Neuron (in vitro differentiated cells): ENCODE measurements around the gene TSC22D4.
"Not testable (repeated sequence)": the region's sequence is repeated elsewhere in the genome, so short reads cannot be mapped to it uniquely, and the experiment has no call there.

Experiments
- H2AFZ ChIP-seq: one replicate; pipeline ENCODE4 v1.6.1; 2013; ENCODE audit warnings: low read depth, mild to moderate bottlenecking, inconsistent platforms, low read length, moderate library complexity
- H3K27me3 ChIP-seq: one replicate; pipeline ENCODE4 v1.6.1; 2013; ENCODE audit warnings: low read length; ENCODE audit not compliant: insufficient read depth
- H3K36me3 ChIP-seq: one replicate; pipeline ENCODE4 v1.6.1; 2013; ENCODE audit warnings: low read length; ENCODE audit not compliant: insufficient read depth
- H3K4me1 ChIP-seq: one replicate; pipeline ENCODE4 v1.6.1; 2013; ENCODE audit warnings: low read length; ENCODE audit not compliant: insufficient read depth
- H3K4me3 ChIP-seq: 2 replicates; pipeline ENCODE4 v1.5.1; 2013; ENCODE audit warnings: mild to moderate bottlenecking, low read length, moderate library complexity
- H3K9me3 ChIP-seq: one replicate; pipeline ENCODE4 v1.6.1; 2013; ENCODE audit warnings: low read length

Gene TSC22D4

DNA sequence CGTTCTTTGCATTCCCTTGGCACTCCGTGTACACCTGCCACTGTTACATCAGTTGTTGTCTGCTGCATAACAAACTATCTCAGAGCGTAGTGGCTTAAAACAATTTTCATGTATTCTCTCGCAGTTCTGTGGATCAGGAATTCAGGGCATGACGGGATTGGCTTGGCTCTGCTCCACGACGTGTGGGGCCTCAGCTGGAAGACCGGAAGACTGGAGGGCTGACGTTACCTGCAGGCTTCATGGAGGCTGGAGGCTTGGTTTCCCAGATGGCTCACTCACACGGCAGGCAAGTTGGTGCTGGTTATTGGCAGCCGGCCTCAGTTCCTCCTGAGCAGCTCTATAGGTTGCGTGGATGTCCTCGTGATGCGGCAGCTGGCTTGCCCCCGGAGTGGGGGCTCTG, 30.2 kb upstream of the TSC22D4 start:
- no peaks in the 10 kb centered on the region for H3K36me3 ChIP-seq
- no peaks in the 10 kb centered on the region for H3K9me3 ChIP-seq
- peaks cover 11% of the 10 kb centered on the region for H3K4me1 ChIP-seq
- H3K4me3 ChIP-seq, result no peak overlapping the region
- H3K27me3 ChIP-seq, result no peaks in the 10 kb centered on the region
- no peak overlapping the region for H2AFZ ChIP-seq

DNA sequence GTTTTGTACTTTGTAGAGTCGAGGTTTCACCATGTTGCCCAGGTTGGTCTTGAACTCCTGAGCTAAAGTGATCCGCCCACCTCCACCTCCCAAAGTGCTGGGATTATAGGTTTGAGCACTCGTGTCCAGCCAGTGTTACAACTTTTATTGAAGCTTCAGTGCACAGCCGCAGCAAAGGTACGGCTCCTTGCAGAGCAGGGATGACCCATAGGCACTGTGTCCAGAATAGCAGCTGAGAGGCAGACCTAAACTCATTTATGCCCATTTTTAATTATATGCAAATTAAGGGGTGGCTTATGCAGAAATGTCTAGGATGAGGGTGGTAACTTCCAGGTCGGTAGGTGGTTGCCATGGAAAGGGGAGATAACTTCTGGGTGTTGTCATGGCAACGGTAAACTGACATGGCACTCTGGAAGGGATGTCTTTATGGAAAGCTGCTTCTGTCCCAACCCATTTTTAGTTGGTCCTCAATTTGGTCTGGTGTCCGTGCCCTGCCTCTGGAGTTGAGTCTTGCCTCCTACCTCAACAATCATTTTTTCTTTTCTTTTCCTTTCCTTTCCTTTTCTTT, 27.4 kb upstream of the TSC22D4 start:
- Histone ChIP-seq H3K27me3 (no peaks in the 10 kb centered on the region), H3K4me3 (no peak overlapping the region), H3K4me1 (peaks cover 11% of the 10 kb centered on the region), H3K9me3 (no peaks in the 10 kb centered on the region), H3K36me3 (no peaks in the 10 kb centered on the region), H2AFZ (no peak overlapping the region)

DNA sequence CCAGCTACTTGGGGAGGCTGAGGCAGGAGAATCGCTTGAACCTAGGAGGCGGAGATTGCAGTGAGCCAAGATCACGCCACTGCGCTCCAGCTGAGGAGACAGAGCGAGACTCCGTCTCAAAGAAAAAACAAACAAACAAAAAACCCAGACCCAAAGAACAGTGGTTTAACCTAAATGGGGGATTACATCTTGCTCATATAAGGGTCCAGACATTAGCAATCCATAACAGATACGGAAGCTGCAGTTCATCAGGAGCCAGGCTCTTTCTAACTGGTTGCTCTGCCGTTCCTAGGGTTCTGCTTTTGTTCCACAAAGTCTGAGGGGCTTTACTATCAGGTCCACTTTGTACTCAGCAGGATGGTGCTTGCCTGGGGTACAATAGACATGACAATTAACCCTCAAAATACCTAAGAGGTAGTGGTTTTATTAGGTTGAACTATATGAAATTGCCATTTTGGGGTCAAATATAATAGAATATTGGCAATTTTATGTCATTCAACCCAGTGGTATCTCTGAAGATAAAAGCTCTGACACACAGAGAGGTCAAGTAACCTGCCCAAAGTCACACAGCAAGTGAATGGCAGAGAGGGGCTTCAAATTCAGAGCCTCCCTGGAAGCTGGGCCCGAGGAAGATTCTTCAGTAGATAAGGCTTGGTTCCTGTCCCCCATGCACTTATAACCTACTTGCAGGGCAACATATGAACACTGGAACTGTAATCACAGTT, 26.0 kb upstream of the TSC22D4 start:
- Histone ChIP-seq H2AFZ (peak overlapping the region; percentile 5), H3K36me3 (no peaks in the 10 kb centered on the region), H3K4me1 (peaks cover 11% of the 10 kb centered on the region), H3K27me3 (no peaks in the 10 kb centered on the region), H3K4me3 (no peak overlapping the region), H3K9me3 (no peaks in the 10 kb centered on the region)

DNA sequence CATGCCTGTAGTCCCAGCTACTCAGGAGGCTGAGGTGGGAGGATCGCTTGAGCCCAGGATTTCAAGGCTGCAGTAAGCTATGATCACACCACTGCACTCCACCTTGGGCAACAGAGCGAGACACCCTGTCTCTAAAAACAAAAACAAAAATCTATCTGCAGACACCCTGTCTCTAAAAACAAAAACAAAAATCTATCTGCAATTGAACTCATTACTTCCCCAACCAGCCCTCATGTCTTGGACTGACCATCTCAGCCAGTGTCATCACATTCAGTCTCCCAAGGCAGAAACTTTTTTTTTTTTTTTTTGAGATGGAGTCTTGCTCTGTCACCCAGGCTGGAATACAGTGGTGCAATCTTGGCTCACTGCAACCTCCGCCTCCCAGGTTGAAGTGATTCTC, 25.0 kb upstream of the TSC22D4 start:
- peaks cover 11% of the 10 kb centered on the region for H3K4me1 ChIP-seq
- not testable (repeated sequence) for H3K27me3 ChIP-seq, H3K36me3 ChIP-seq, H3K9me3 ChIP-seq, H2AFZ ChIP-seq, H3K4me3 ChIP-seq

DNA sequence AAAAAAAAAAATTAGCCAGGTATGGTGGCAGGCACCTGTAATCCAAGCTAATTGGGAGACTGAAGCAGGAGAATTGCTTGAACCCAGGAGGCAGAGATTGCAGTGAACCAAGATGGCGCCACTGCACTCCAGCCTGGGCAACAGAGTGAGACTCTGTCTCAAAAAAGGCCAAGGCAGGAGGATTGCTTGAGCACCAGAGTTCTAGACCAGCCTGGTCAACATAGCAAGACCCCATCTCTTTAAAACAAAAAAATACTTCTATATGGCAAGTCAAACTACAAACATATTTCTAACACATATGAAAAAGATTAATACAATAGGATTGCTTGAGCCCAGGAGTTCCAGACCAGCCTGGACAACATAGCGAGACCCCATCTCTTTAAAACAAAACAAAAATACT, 21.7 kb upstream of the TSC22D4 start:
- H3K9me3 ChIP-seq, H3K36me3 ChIP-seq, H3K4me1 ChIP-seq, H2AFZ ChIP-seq, H3K4me3 ChIP-seq, H3K27me3 ChIP-seq: not testable (repeated sequence)

DNA sequence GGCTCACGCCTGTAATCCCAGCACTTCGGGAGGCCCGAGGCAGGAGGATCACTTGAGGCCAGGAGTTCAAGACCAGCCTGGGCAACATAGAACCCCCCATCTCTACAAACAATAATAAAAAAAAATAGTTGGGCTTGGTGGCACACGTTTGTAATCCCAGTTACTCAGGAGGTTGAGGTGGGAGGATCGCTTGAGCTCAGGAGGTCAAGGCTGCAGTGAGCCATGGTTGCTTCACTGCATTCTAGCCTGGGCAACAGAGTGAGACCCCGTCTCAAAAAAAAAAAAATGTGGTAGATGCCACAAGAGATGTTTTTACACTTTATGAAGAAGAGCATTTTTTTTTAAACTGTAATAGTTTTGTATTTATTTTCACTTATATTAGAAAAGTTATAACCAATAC, 17.5 kb upstream of the TSC22D4 start:
- H3K36me3 ChIP-seq, result peaks cover 8% of the 10 kb centered on the region
- H3K27me3 ChIP-seq, result no peaks in the 10 kb centered on the region
- H3K4me1 ChIP-seq, result no peaks in the 10 kb centered on the region
- H3K9me3 ChIP-seq, result no peaks in the 10 kb centered on the region
- H2AFZ ChIP-seq, result no peak overlapping the region
- no peak overlapping the region for H3K4me3 ChIP-seq

DNA sequence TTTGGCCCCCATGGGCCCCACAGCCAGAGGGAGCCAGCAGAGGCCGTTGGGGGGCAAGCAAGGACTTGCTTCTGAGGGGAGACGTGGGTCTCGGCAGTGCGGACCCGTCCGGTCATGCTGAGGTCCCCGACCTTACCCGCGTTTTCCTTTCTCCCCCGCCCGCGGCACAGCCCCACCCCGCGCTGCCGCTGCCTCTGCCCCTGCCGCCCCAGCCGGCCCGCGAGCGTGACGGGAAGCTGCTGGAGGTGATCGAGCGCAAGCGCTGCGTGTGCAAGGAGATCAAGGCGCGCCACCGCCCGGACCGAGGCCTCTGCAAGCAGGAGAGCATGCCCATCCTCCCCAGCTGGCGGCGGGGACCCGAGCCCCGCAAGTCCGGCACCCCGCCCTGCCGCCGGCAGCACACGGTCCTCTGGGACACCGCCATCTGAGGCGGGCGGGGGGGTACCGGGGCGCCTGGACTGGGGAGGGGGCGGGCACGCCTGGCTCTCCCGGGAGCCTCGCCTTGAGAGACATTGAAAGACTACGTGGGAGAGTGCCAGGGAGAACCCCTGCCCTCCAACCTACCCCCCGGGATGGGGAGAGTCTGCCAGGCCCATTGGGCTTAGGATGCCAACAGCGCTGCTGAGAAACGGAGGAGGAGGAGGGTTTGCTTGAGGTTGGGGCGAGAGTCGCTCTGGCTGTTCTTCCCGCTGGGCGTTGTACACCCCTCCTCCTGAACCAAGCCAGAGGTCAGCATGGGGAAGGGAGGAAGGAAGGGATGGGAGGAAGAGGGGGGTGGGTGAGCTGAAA, 14.7 kb upstream of the TSC22D4 start:
- peaks cover 8% of the 10 kb centered on the region for H3K36me3 ChIP-seq
- H2AFZ ChIP-seq, result no peak overlapping the region
- no peaks in the 10 kb centered on the region for H3K9me3 ChIP-seq
- H3K4me1 ChIP-seq, result peaks cover 20% of the 10 kb centered on the region
- H3K4me3 ChIP-seq, result no peak overlapping the region
- no peaks in the 10 kb centered on the region for H3K27me3 ChIP-seq

DNA sequence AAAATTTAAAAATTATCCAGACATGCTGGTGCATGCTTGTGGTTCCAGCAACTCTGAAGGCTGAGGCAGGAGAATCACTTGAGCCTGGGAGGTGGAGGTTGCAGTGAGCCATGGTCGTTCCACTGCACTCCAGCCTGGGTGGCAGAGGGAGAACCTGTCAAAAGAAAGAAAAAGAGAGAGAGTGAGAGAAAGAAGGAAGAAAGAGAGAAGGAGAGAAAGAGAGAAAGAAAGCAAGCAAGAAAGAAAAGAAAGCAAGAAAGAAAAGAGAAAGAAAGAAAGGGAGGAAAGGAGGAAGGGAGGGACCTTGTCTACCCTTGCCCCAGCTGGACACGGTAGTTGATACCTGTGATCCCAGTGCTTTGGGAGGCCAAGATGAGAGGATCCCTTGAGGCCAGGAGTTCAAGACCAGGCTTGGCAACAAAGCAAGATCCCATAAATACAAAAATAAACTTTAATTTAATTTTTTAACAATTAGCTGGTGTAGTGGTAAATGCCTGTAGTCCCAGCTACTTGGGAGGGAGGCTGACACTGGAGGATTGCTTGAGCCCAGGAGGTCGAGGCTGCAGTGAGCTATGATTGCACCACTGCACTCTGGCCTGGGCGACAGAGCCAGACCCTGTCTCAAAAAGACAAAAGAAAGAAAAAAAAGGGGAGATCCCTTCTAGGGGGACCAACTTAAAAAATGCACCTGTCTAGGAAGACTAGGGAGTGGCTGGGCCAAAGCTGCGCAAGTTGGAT, 13.9 kb upstream of the TSC22D4 start:
- H3K4me3 ChIP-seq, result no peak overlapping the region
- no peaks in the 10 kb centered on the region for H3K9me3 ChIP-seq
- peaks cover 20% of the 10 kb centered on the region for H3K4me1 ChIP-seq
- H3K36me3 ChIP-seq, result peaks cover 8% of the 10 kb centered on the region
- H3K27me3 ChIP-seq, result no peaks in the 10 kb centered on the region
- no peak overlapping the region for H2AFZ ChIP-seq

DNA sequence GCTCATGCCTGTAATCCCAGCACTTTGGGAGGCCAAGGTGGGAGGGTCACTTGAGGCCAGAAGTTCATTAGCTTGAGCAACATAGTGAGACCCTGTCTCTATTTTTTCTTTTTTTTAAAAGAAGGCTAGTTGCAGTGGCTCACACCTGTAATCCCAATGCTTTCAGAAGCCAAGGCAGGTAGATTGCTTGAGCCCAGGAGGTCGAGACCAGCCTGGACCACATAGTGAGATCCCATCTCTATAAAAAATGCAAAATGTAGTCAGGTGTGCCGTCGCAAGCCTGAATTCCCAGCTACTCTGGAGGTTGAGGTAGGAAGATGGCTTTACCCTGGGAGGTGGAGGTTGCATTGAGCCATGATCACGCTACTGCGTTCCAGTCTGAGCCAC, 12.2 kb upstream of the TSC22D4 start:
- Histone ChIP-seq H3K27me3 (no peaks in the 10 kb centered on the region), H2AFZ (no peak overlapping the region), H3K4me3 (no peak overlapping the region), H3K4me1 (peaks cover 31% of the 10 kb centered on the region), H3K9me3 (no peaks in the 10 kb centered on the region), H3K36me3 (peaks cover 8% of the 10 kb centered on the region)

DNA sequence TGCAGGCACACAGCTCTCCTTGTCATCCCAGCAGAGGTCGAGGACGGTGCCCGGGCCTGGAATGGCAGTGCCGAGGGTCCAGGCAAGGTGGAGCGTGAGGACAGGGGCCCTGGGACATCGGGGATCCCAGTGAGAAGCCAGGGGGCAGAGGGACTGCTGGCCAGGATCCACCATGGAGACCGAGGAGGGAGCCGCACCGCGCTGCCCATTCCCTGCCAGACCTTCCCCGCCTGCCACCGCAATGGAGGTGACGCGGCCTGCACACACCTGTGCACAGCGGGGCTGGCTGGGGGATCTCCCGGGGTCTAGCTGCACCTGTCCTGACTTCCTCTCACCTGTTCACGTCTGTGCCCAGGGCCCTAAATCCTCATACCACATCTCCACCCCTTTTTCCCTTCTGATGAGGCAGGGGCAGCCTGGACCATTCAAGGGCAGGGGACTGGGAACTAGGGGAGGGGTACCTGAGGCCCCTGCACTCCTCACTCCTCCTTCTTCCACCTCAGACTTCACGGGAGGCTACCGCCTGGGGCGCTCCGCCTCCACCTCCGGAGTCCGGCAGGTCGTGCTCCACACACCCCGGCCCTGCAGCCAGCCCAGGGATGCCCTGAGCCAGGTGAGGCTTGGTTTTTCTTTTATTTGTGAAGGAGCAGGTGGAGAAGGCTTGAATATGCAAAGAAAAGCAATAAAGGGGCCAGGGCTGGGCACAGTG, 11.6 kb upstream of the TSC22D4 start:
- peaks cover 8% of the 10 kb centered on the region for H3K36me3 ChIP-seq
- no peaks in the 10 kb centered on the region for H3K9me3 ChIP-seq
- no peak overlapping the region for H2AFZ ChIP-seq
- peaks cover 34% of the 10 kb centered on the region for H3K4me1 ChIP-seq
- no peak overlapping the region for H3K4me3 ChIP-seq
- H3K27me3 ChIP-seq, result no peaks in the 10 kb centered on the region

DNA sequence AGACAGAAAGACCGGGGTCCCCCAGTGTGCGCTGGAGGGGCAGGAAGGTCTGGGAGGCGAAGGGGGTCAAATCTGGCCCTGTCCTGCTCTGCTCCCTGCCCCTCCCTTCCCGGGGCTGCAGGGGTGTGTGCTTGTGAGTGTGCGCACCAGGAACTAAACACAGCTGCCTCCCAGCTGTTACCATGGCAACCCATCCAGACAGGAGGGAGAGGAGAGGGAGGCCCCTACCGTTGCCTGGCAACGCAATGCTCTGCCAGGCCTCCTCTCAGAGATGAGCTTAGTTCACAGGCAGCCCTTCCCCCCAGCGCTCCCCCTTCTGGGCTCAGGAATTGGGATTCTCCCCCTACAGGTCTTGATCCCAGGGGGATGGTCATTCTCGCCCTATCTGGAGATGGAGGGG, 10.8 kb upstream of the TSC22D4 start:
- no peak overlapping the region for H2AFZ ChIP-seq
- H3K4me1 ChIP-seq, result peaks cover 40% of the 10 kb centered on the region
- no peak overlapping the region for H3K4me3 ChIP-seq

DNA sequence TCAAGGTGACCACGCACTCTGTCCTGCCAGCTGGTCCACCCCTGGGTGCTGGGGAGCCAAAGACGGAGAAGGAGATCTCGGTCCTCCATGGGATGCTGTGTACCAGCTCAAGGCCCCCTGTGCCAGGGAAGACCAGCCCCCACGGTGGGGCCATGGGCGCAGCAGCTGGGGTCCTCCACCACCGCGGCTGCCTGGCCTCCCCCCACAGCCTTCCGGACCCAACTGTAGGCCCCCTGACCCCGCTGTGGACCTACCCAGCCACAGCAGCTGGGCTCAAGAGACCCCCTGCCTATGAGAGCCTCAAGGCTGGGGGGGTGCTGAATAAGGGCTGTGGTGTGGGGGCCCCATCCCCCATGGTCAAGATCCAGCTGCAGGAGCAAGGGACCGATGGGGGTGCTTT, 10.1 kb upstream of the TSC22D4 start:
- H3K9me3 ChIP-seq, result no peaks in the 10 kb centered on the region
- H3K36me3 ChIP-seq, result peaks cover 5% of the 10 kb centered on the region
- H3K4me1 ChIP-seq, result peaks cover 47% of the 10 kb centered on the region
- no peak overlapping the region for H3K4me3 ChIP-seq
- no peak overlapping the region for H2AFZ ChIP-seq
- no peaks in the 10 kb centered on the region for H3K27me3 ChIP-seq

More for the DNA sequence above, 10.8 kb upstream of the TSC22D4 start:
- Histone ChIP-seq H3K9me3 (no peaks in the 10 kb centered on the region), H3K27me3 (no peaks in the 10 kb centered on the region), H3K36me3 (peaks cover 7% of the 10 kb centered on the region)
